Nephron progenitor cell (in vitro differentiated cells): Measurements from ENCODE around the gene CDK2.
"Not testable (repeated sequence)": the region's sequence is repeated elsewhere in the genome, so short reads cannot be mapped to it uniquely, and the experiment has no call there.

Source experiments
- DNase-seq: peaks from one replicate; pipeline ENCODE4 v3.0.0; 2021
- H3K27ac Mint-ChIP-seq: 2 replicates; pipeline ENCODE4 v1.8.0; 2021; ENCODE audit warnings: mild to moderate bottlenecking, moderate library complexity, mixed read lengths
- H3K27me3 Mint-ChIP-seq: 2 replicates; pipeline ENCODE4 v1.8.0; 2021; ENCODE audit warnings: mild to moderate bottlenecking, low read depth, mixed read lengths; ENCODE audit not compliant: poor library complexity
- H3K36me3 Mint-ChIP-seq: 2 replicates; pipeline ENCODE4 v1.8.0; 2021; ENCODE audit warnings: low read depth, mixed read lengths
- H3K4me1 Mint-ChIP-seq: 2 replicates; pipeline ENCODE4 v1.8.0; 2021; ENCODE audit warnings: mixed read lengths
- H3K4me3 Mint-ChIP-seq: 2 replicates; pipeline ENCODE4 v1.8.0; 2021; ENCODE audit warnings: mild to moderate bottlenecking, moderate library complexity, mixed read lengths
- H3K9me3 Mint-ChIP-seq: 2 replicates; pipeline ENCODE4 v1.8.0; 2021; ENCODE audit warnings: mild to moderate bottlenecking, moderate library complexity, mixed read lengths
- TF ChIP-seq, protein P1 (sequence below): fragments of 200-600 bp; sonication (generic); IDR thresholded peaks from 2 replicates; pipeline ENCODE4 v1.5.0; 2021; ENCODE audit warnings: antibody characterized with exemption

CDK2 gene

DNA sequence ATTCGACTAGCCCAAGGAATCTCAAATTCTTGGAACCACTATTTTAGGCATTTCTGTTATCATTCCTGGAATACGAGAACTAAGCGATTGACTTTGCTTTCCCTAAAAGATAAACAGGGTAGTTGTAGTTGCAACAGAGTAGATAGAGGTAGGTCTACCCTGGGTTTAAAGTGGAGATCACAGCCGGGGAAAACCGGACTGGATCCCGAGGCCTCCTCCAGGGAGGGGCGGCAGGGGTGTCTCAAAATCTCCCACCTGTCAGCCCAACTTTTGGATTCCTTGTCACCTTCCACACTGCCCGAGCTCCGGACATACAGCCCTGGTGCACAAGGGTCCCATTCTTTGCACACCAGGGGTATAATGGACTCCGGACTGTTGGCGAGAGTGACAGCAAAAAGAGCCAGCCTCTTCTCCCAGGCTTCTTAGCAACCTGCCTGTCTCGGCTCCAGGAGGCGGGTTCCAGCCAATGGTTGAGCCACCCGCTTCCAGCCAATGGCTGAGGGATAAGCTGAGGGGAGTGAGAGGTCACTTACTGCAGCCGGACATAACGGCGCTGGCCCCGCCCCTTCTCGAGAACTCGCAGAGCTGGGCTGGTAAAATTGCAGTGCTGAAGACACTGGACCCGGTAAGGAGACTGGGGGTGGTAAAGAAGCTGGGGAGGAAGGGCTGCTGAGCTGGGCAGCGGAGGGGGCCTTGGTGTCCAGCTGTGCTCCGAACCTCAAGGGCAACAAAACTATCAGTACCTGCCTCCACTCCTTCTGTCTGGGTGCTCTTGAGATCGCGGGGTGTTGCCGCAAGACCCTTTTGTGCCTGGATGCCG is 30.3 kb downstream of the CDK2 start, which contains the start of gene SUOX:
SUOX (plus strand) TSS at position 562 of the 820 bp plus-strand sequence. CDS start 4,946 bp downstream, outside the sequence.
- Mint-ChIP-seq H3K4me3 (peak within 1 kb of the TSS; percentile 97), H3K27ac (peak within 1 kb of the TSS; percentile 93), H3K9me3 (no peaks in the 10 kb centered on the region), H3K27me3 (no peaks in the 10 kb centered on the region), H3K4me1 (peaks cover 26% of the 10 kb centered on the region), H3K36me3 (peaks cover 37% of the 10 kb centered on the region)
- TF ChIP-seq, protein P1, sequence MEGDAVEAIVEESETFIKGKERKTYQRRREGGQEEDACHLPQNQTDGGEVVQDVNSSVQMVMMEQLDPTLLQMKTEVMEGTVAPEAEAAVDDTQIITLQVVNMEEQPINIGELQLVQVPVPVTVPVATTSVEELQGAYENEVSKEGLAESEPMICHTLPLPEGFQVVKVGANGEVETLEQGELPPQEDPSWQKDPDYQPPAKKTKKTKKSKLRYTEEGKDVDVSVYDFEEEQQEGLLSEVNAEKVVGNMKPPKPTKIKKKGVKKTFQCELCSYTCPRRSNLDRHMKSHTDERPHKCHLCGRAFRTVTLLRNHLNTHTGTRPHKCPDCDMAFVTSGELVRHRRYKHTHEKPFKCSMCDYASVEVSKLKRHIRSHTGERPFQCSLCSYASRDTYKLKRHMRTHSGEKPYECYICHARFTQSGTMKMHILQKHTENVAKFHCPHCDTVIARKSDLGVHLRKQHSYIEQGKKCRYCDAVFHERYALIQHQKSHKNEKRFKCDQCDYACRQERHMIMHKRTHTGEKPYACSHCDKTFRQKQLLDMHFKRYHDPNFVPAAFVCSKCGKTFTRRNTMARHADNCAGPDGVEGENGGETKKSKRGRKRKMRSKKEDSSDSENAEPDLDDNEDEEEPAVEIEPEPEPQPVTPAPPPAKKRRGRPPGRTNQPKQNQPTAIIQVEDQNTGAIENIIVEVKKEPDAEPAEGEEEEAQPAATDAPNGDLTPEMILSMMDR = no peak
- peak; percentile 92 for DNase-seq

DNA sequence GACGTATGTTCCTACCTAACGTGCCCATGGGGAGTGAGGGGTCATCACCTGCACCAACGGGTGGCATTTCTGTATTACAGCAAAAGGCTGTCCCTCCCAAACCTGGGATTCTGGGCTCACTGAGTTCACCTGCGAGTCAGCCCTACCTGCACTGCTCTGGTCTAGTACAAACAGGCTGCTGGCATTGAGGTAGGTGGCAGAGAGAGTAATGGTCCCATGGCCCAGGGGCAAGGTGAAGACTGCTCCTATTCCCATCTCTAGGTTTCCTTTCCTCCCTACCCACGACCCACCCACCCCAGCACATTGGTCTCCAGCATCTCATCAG is 30.9 kb downstream of the CDK2 start:
- TF ChIP-seq, protein P1 = no peak
- H3K9me3 Mint-ChIP-seq = no peaks in the 10 kb centered on the region

DNA sequence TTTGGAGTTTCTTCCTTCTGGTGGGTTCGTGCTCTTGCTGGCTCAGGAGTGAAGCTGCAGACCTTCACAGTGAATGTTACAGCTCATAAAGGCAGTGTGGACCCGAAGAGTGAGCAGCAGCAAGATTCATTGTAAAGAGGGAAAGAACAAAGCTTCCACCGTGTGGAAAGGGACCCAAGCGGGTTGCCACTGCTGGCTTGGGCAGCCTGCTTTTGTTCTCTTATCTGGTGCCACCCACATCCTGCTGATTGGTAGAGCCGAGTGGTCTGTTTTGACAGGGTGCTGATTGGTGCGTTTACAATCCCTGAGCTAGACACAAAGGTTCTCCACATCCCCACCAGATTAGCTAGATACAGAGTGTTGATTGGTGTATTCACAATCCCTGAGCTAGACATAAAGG is 32.9 kb downstream of the CDK2 start:
- H3K27me3 Mint-ChIP-seq, H3K9me3 Mint-ChIP-seq, DNase-seq: not testable (repeated sequence)
- H3K4me3 Mint-ChIP-seq = peak overlapping the region; percentile 58
- H3K27ac Mint-ChIP-seq = peak overlapping the region; percentile 51
- peaks cover 40% of the 10 kb centered on the region for H3K36me3 Mint-ChIP-seq
- H3K4me1 Mint-ChIP-seq = peaks cover 39% of the 10 kb centered on the region

More for the DNA sequence above, 30.9 kb downstream of the CDK2 start:
- H3K27ac Mint-ChIP-seq = peak overlapping the region; percentile 93
- peaks cover 26% of the 10 kb centered on the region for H3K4me1 Mint-ChIP-seq
- peaks cover 36% of the 10 kb centered on the region for H3K36me3 Mint-ChIP-seq
- no peaks in the 10 kb centered on the region for H3K27me3 Mint-ChIP-seq
- H3K4me3 Mint-ChIP-seq = peak overlapping the region; percentile 97
- DNase-seq = no peak

DNA sequence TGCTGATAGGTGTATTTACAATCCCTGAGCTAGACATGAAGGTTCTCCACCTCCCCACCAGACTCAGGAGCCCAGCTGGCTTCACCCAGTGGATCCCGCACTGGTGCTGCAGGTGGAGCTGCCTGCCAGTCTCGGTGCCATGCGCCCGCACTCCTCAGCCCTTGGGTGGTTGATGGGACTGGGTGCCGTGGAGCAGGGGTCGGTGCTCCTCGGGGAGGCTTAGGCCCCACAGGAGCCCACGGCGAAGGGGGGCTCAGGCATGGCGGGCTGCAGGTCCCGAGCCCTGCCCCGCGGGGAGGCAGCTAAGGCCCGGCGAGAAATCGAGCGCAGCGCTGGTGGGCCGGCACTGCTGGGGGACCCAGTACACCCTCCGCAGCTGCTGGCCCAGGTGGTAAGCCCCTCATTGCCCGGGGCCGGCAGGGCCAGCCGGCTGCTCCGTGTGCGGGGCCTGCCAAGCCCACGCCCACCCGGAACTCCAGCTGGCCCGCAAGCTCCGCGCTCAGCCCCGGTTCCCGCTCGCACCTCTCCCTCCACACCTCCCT is 33.4 kb downstream of the CDK2 start:
- H3K4me1 Mint-ChIP-seq = peaks cover 39% of the 10 kb centered on the region
- not testable (repeated sequence) for DNase-seq, H3K27ac Mint-ChIP-seq, H3K27me3 Mint-ChIP-seq, H3K4me3 Mint-ChIP-seq, H3K9me3 Mint-ChIP-seq
- peaks cover 46% of the 10 kb centered on the region for H3K36me3 Mint-ChIP-seq

DNA sequence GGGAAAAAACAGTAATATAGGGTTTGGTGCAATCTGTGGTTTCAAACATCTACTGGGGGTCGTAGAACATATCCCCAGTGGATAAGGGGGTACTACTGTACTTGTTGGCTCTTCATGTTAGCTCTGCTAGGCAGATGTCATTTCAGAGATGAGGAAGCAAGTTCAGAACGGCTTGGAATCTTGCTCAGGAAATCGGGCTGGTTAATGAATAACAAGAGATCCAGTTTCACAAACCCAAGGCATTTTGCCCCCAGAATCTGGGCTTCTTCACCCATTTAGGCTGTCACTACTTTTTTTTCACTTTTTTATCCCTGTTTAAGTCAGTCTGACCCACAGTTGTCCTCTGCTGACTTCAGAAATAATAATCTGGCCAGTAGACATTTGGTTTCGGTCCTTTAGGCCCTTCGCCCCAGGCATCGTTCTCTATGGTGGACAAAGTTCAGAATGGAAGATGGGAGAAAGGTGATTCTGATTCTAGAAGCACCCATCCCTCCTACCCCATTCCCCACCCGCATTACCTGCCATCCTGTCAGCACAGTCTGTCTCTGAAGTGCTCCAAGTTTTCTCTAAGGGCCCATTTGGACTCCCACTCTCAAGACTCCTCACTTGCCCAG is 35.0 kb downstream of the CDK2 start:
- H3K4me1 Mint-ChIP-seq = peaks cover 45% of the 10 kb centered on the region
- DNase-seq = no peak
- no peaks in the 10 kb centered on the region for H3K9me3 Mint-ChIP-seq
- peak overlapping the region; percentile 40 for H3K27ac Mint-ChIP-seq
- TF ChIP-seq, protein P1 = no peak
- peaks cover 56% of the 10 kb centered on the region for H3K36me3 Mint-ChIP-seq
- no peak overlapping the region for H3K4me3 Mint-ChIP-seq
- no peaks in the 10 kb centered on the region for H3K27me3 Mint-ChIP-seq

DNA sequence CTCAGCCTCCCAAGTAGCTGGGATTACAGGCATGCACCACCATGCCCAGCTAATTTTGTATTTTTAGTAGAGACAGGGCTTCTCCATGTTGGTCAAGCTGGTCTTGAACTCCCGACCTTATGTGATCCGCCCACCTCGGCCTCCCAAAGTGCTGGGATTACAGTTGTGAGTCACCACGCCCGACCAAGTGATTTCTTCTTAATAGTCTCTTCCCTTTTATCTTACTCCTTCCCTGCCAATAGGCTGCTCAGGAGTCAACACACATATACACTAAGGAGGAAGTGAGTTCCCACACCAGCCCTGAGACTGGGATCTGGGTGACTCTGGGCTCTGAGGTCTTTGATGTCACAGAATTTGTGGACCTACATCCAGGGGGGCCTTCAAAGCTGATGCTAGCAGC is 36.7 kb downstream of the CDK2 start:
- H3K4me1 Mint-ChIP-seq = peaks cover 48% of the 10 kb centered on the region
- H3K27me3 Mint-ChIP-seq, H3K4me3 Mint-ChIP-seq, H3K9me3 Mint-ChIP-seq, DNase-seq: not testable (repeated sequence)
- peak overlapping the region; percentile 66 for H3K27ac Mint-ChIP-seq
- peaks cover 60% of the 10 kb centered on the region for H3K36me3 Mint-ChIP-seq

DNA sequence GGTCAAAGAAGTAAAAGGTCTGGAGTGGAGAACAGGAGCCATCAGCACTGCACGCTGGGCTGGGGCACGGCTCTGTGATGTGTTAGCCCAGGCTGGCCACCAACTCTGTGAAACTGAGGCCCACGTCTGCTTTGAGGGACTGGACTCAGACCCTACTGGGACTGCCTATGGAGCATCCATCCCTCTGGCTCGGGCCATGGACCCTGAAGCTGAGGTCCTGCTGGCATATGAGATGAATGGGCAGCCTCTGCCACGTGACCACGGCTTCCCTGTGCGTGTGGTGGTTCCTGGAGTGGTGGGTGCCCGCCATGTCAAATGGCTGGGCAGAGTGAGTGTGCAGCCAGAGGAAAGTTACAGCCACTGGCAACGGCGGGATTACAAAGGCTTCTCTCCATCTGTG is 37.6 kb downstream of the CDK2 start:
- Mint-ChIP-seq H3K9me3 (no peaks in the 10 kb centered on the region), H3K4me1 (peaks cover 51% of the 10 kb centered on the region), H3K27ac (peak overlapping the region; percentile 56), H3K36me3 (peaks cover 55% of the 10 kb centered on the region), H3K4me3 (no peak overlapping the region), H3K27me3 (no peaks in the 10 kb centered on the region)
- no peak for DNase-seq
- TF ChIP-seq, protein P1 = no peak
